Measurements from ENCODE around the gene DIO3.

DIO3 gene

GRCh38 chr14:101561145-101561896 lies at the start of gene DIO3:
TSS of gene DIO3 (plus strand) at chr14:101561495.
- no peak for FAIRE-seq
- DNase-seq (ENCODE audit: low spot score), result no peak

DNA sequence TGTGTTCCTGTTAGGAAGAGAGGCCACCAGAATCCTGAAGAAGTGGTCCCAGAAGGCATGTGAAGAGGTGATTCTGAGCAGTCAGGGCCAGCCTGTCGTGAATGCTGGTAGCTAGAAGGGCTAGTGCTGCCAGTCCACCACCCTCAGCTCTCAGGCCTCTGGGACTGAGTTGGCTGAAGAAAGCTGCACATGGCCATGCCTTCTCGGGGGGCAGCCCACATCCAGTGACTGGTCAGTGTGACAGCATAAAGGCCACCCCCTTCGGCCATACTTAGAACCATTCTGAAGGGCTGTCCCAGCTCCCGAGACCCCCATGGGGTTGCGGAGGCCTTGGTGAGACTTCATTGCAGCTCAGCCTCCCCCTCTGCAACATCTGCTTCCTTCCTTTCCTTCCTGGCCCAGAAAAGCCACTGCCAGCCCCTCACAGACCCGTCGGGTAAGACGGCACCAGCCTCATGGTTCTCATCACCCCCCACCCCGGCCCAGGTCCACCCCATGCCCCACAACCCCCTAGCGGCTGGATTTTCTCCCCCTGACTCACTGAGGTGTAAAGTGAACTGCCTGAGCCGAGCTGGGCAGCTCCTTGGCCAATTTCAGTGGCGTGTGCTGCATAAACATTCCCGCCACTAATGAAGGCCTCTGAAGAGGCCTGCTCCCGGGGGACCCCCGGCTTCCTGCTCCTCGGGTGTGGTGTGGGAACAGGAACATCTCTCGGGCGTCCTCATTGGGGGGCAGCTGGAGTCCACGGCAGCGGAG lies 49.5 kb upstream of the DIO3 start:
- FAIRE-seq, result no peak

DNA sequence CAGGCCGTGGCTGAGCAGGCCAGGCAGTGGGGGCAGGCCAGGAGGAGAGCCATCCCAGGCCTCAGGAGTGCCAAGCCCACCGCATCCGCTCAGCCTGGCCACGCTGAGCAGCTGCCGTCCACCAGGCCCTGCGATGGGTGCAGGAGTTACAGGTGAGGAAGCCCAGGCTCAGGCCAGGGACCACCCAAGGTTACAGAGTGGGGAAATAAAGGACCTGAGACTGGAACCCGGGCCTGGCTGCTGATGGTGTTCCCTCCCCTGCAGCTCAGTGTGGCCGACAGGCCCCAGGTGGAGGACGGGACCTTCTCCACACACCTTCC lies 49.0 kb upstream of the DIO3 start:
- no peak for FAIRE-seq

More for the DNA sequence above, 49.5 kb upstream of the DIO3 start:
- no peak for DNase-seq (ENCODE audit: low spot score)

GRCh38 chr14:101514136-101514535 lies 47.2 kb upstream of the DIO3 start:
- FAIRE-seq, result no peak

More for the DNA sequence above, 49.0 kb upstream of the DIO3 start:
- no peak for DNase-seq (ENCODE audit: low spot score)

DNA sequence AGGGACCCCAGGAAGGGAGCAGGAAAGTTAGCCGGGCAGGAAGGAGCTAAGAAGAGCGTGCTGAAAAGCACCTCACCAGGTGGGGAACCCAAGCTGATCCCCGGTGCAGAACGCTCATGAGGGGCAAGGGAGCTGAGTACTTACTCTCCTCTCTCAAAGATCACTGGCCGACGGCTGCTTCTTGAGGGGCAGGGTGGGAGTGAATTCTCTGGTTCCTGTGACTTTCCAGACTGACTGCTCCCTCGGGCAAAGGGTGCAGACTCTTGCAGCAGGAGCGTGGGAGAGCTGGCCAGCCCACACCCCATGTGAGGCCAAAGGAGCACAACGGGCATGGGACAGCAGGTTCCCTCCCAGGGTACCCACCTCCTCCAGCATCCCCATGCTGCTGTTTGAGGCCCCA lies 44.9 kb upstream of the DIO3 start:
- FAIRE-seq (no peak), DNase-seq (ENCODE audit: low spot score) (no peak)

More at GRCh38 chr14:101514136-101514535, 47.2 kb upstream of the DIO3 start:
- no peak for DNase-seq (ENCODE audit: low spot score)

- no peak for DNase-seq (ENCODE audit: low spot score)
- no peak for FAIRE-seq
These were observed 42.5 kb upstream of the DIO3 start for GRCh38 chr14:101518611-101519473.

DNA sequence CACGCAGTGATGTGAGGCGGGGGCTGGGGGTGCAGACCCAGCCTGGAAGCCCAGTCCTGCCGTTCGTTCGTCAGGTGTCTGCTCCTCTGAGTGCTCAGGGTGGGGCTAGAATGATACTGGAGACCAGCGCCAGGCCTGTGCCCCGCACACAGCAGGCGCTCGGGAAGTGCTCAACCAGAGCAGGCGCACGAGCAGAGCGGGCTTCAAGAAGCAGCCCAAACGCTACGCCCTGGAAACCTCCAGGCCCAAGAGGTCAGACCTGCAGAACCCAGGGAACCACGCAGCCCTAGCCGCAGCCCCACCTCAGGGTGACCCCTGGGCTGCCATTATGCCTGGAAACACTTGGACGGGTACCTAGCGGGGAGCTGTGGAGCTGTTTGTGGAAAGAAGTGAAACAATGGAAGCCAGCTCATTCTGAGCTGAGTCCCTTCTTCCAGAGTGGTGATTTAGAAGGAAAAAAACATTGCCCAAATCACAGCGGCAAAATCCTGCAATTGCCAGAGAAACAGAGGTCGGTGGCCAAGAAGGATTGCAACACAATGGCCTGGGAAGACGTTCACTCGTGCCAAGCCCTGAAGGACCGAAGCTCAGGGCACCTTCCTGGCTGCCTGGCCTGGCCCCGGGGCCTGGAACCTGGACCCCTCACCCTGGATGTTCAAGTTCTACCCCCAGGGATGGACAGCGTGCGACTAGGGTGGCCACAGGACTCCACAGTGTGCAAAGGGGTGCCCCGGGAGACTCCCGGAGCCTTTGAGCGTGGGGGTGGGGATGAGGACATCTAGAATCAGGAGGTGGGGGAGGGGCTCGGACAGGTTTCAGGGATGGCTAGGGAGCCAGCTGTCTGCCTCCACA lies 40.4 kb upstream of the DIO3 start:
- DNase-seq (ENCODE audit: low spot score), result no peak

GRCh38 chr14:101521473-101521915 lies 39.8 kb upstream of the DIO3 start:
- DNase-seq (ENCODE audit: low spot score), result no peak
- FAIRE-seq, result no peak

More for the DNA sequence above, 40.4 kb upstream of the DIO3 start:
- no peak for FAIRE-seq

DNA sequence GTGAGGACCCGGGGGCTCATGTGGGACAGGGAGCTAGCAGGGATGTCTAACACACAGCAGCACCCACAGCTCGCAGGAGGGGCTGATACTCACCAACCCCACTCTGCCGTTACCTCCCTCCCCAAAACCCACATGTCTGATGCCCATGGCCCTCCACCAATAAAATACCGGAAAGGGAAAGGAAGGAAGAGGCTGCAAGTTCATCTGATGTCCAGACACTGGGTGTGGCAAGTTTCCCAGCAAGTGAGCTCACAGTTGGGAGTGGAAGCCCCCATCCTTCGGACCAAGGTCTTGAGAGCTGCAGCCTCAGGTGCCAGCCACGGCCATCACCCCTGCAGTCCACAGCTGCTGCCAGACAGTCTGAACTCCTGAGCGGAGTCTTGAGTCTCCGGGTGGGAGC lies 39.3 kb upstream of the DIO3 start:
- DNase-seq (ENCODE audit: low spot score) (no peak), FAIRE-seq (no peak)

GRCh38 chr14:101525640-101526527 lies 35.4 kb upstream of the DIO3 start:
- FAIRE-seq (no peak), DNase-seq (ENCODE audit: low spot score) (no peak)

GRCh38 chr14:101527987-101528386 lies 33.3 kb upstream of the DIO3 start:
- FAIRE-seq (no peak), DNase-seq (ENCODE audit: low spot score) (no peak)

DNA sequence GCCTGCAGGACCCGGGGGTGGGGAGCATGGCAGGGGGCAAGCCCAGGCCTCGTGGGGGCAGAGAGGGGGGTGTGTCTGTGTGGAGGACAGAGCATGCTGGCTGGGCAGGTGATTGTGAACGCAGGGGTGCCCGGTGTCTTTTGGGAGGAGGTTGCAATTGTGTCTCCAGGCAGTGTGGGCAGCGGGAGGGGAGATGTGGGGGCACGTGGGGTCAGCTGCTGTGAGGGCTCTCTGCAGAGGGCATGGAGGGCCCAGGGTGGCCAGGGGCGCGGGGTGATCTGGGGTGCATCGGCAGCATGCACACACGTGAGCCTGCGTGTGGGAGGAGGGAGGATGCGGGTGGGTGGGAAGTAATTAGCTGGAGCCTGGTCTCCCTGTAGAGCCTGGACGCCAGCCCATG lies 32.2 kb upstream of the DIO3 start:
- no peak for FAIRE-seq
- DNase-seq (ENCODE audit: low spot score), result no peak

GRCh38 chr14:101534198-101534597 lies 27.1 kb upstream of the DIO3 start:
- DNase-seq (ENCODE audit: low spot score) (no peak), FAIRE-seq (no peak)

- DNase-seq (ENCODE audit: low spot score) (no peak), FAIRE-seq (no peak)
These were observed 26.1 kb upstream of the DIO3 start for GRCh38 chr14:101535232-101535631.

- DNase-seq (ENCODE audit: low spot score) (no peak), FAIRE-seq (no peak)
These were observed 25.5 kb upstream of the DIO3 start for GRCh38 chr14:101535701-101536207.

GRCh38 chr14:101537286-101537685 lies 24.0 kb upstream of the DIO3 start:
- FAIRE-seq (no peak), DNase-seq (ENCODE audit: low spot score) (no peak)

GRCh38 chr14:101538878-101539277 lies 22.4 kb upstream of the DIO3 start:
- FAIRE-seq (no peak), DNase-seq (ENCODE audit: low spot score) (no peak)

GRCh38 chr14:101539880-101540279 lies 21.4 kb upstream of the DIO3 start:
- DNase-seq (ENCODE audit: low spot score), result no peak
- no peak for FAIRE-seq
